Keratinocyte (primary cell): Measurements from ENCODE around the gene ARHGEF25. TPM values are rescaled to one million over a fixed set of nuclear protein-coding genes. Genes with fewer than 3 reads are reported as not detected.
"Not testable (repeated sequence)": the region's sequence is repeated elsewhere in the genome, so short reads cannot be mapped to it uniquely, and the experiment has no call there.

Experiments
- DNase-seq: peaks from one replicate; pipeline ENCODE4 v3.0.0-alpha.2; 2011; ENCODE audit warnings: low read depth, missing footprints, low spot score
- FAIRE-seq: peaks from 2 replicates; lab custom pipeline; 2011; peaks lifted over from hg19 to GRCh38; lab: Jason Lieb, UNC
- H2AFZ ChIP-seq: 2 replicates; pipeline ENCODE4 v1.6.0; 2012; ENCODE audit warnings: low read length, control low read depth, inconsistent platforms; ENCODE audit not compliant: control insufficient read depth
- H3K27ac ChIP-seq: 2 replicates; pipeline ENCODE4 v1.5.1; 2011; ENCODE audit warnings: low read length; ENCODE audit not compliant: control insufficient read depth, insufficient read depth
- H3K27me3 ChIP-seq: 3 replicates; pipeline ENCODE4 v1.6.0; 2011; ENCODE audit warnings: low read length; ENCODE audit not compliant: control insufficient read depth, insufficient read depth; ENCODE audit errors: extremely low read depth
- H3K36me3 ChIP-seq, 2 experiments: 2 replicates in 1 of 2; 3 replicates in 1 of 2; pipeline ENCODE4 v1.5.1; 2011; ENCODE audit warnings: low read length in 2 of 2, mild to moderate bottlenecking in 1 of 2; ENCODE audit not compliant: control insufficient read depth in 2 of 2, insufficient read depth in 2 of 2; ENCODE audit errors: extremely low read depth in 1 of 2
- H3K4me1 ChIP-seq: 3 replicates; pipeline ENCODE4 v1.5.1; 2011; ENCODE audit warnings: low read length; ENCODE audit not compliant: control insufficient read depth, insufficient read depth; ENCODE audit errors: extremely low read depth
- H3K4me2 ChIP-seq: 3 replicates; pipeline ENCODE4 v1.6.0; 2011; ENCODE audit warnings: low read depth, low read length; ENCODE audit not compliant: control insufficient read depth, insufficient read depth; ENCODE audit errors: extremely low read depth
- H3K4me3 ChIP-seq, 3 experiments: fragments of 200-600 bp in 1 of 3; sonication (generic) in 1 of 3; 2 replicates in 2 of 3; 3 replicates in 1 of 3; pipeline ENCODE4 v1.5.1; 2011 to 2016; ENCODE audit warnings: low read length in 3 of 3, mild to moderate bottlenecking in 3 of 3, control low read depth in 2 of 3, inconsistent platforms in 1 of 3, low read depth in 1 of 3, mixed read lengths in 1 of 3, mixed run types in 1 of 3, moderate library complexity in 1 of 3; ENCODE audit not compliant: control insufficient read depth in 2 of 3, insufficient read depth in 2 of 3; ENCODE audit errors: extremely low read depth in 1 of 3
- H3K79me2 ChIP-seq: 2 replicates; pipeline ENCODE4 v1.6.0; 2012; ENCODE audit warnings: low read length; ENCODE audit not compliant: control insufficient read depth, insufficient read depth
- H3K9ac ChIP-seq: 3 replicates; pipeline ENCODE4 v1.6.0; 2011; ENCODE audit warnings: low read length; ENCODE audit not compliant: control insufficient read depth, insufficient read depth; ENCODE audit errors: extremely low read depth
- H3K9me1 ChIP-seq: 3 replicates; pipeline ENCODE4 v1.6.0; 2011; ENCODE audit warnings: low read length; ENCODE audit not compliant: control insufficient read depth, insufficient read depth; ENCODE audit errors: extremely low read depth
- H3K9me3 ChIP-seq: 2 replicates; pipeline ENCODE4 v1.5.1; 2012; ENCODE audit warnings: low read depth, low read length; ENCODE audit not compliant: control insufficient read depth
- H4K20me1 ChIP-seq: 3 replicates; pipeline ENCODE4 v1.6.0; 2011; ENCODE audit warnings: low read length; ENCODE audit not compliant: control insufficient read depth, insufficient read depth; ENCODE audit errors: extremely low read depth
- CTCF ChIP-seq, 3 experiments: IDR thresholded peaks in 1 of 3; conservative IDR thresholded peaks in 1 of 3; optimal IDR thresholded peaks in 1 of 3; 2 replicates in 2 of 3; 3 replicates in 1 of 3; pipeline versions ENCODE3 to v1.5.1; 2011; ENCODE audit warnings: low read length in 3 of 3, mild to moderate bottlenecking in 3 of 3, moderate library complexity in 2 of 3, control low read depth in 1 of 3, inconsistent platforms in 1 of 3; ENCODE audit not compliant: insufficient read depth in 2 of 3; ENCODE audit errors: extremely low read depth in 1 of 3
- EZH2 ChIP-seq: IDR thresholded peaks from one replicate; pipeline ENCODE4 v1.6.1; 2012; ENCODE audit warnings: inconsistent platforms, mild to moderate bottlenecking, low read length, moderate library complexity
- dilution Hi-C: fragments of 300-500 bp; cut with MboI; formaldehyde crosslinking; loops from one replicate; pipeline ENCODE4 v1.7.0; 2020; ENCODE audit warnings: low sequenced_read_pairs; ENCODE audit not compliant: extremely low pct_ligation_motif_present
- polyA plus RNA-seq, 5 experiments: library from polyadenylated mRNA; depleted of rRNA in 3 of 5; stranded (reverse) in 3 of 5; stranded (forward) in 1 of 5; unstranded in 1 of 5; fragments of >200 nt; gene quantifications; 1 replicate in 1 of 5; 2 replicates in 3 of 5; 3 replicates in 1 of 5; pipeline versions ENCODE4 v1.2.1 to v1.2.3, GENCODE V29; 2011 to 2012; ENCODE audit warnings: missing spikeins in 2 of 5, low read depth in 1 of 5, low replicate concordance in 1 of 5

ARHGEF25 gene
- polyA plus RNA-seq, 1 donor (not counting 4 experiments of a cell fraction or from before 2014, with no cell fraction given), result 0.12 TPM

- Histone ChIP-seq H2AFZ (no peak overlapping the region), H3K79me2 (peaks cover under 1% of the 10 kb centered on the region), H3K9me1 (no peaks in the 10 kb centered on the region), H3K9me3 (no peaks in the 10 kb centered on the region), H3K27ac (no peak overlapping the region), H3K27me3 (peaks cover 8% of the 10 kb centered on the region), H3K9ac (no peak overlapping the region), H3K36me3 (no peaks in the 10 kb centered on the region), H3K4me3 (no peak overlapping the region), H4K20me1 (no peaks in the 10 kb centered on the region), H3K4me1 (peaks cover 5% of the 10 kb centered on the region), H3K4me2 (no peak overlapping the region)
- no peak for TF ChIP-seq CTCF (optimal IDR thresholded peaks at IDR 0.05 in 1 of 3, IDR thresholded peaks at IDR 0.05 in 1 of 3, conservative IDR thresholded peaks at IDR 0.05 in 1 of 3; ENCODE audit: extremely low read depth in 1 of 3, insufficient read depth in 2 of 3, low read length in 3 of 3)
- no peak for TF ChIP-seq EZH2
- no peak for DNase-seq
- dilution Hi-C loops, result loop anchor here (25.0 kb wide), 1 partner anchor 151 kb away; the partner anchor contains the start of genes AGAP2 and TSPAN31
- FAIRE-seq, result no peak
Measured at GRCh38 chr12:57586128-57586527, 25.1 kb upstream of the ARHGEF25 start.

- Histone ChIP-seq H3K79me2 (peaks cover 9% of the 10 kb centered on the region), H3K9me1 (no peaks in the 10 kb centered on the region), H3K4me2 (no peak overlapping the region), H3K4me1 (peaks cover 7% of the 10 kb centered on the region), H3K9ac (no peak overlapping the region), H3K27ac (no peak overlapping the region), H3K9me3 (no peaks in the 10 kb centered on the region), H3K27me3 (peaks cover 8% of the 10 kb centered on the region), H2AFZ (no peak overlapping the region), H3K36me3 (no peaks in the 10 kb centered on the region), H4K20me1 (no peaks in the 10 kb centered on the region), H3K4me3 (no peak overlapping the region)
- DNase-seq (no peak), FAIRE-seq (no peak)
- dilution Hi-C loops, result loop anchor here (25.0 kb wide), 1 partner anchor 150 kb away; the partner anchor contains the start of genes AGAP2 and TSPAN31
- no peak for TF ChIP-seq EZH2
- TF ChIP-seq CTCF (optimal IDR thresholded peaks at IDR 0.05 in 1 of 3, IDR thresholded peaks at IDR 0.05 in 1 of 3, conservative IDR thresholded peaks at IDR 0.05 in 1 of 3; ENCODE audit: extremely low read depth in 1 of 3, insufficient read depth in 2 of 3, low read length in 3 of 3), result no peak
Measured at GRCh38 chr12:57586832-57587429, 24.3 kb upstream of the ARHGEF25 start.

- not testable (repeated sequence) for FAIRE-seq, H3K27ac ChIP-seq, DNase-seq, H3K36me3 ChIP-seq, H4K20me1 ChIP-seq, H3K9ac ChIP-seq, H3K27me3 ChIP-seq, H3K9me1 ChIP-seq, H3K9me3 ChIP-seq, H3K4me3 ChIP-seq, H3K4me2 ChIP-seq, H2AFZ ChIP-seq
- peaks cover 22% of the 10 kb centered on the region for H3K4me1 ChIP-seq
- dilution Hi-C loops, result loop anchor here (25.0 kb wide), 1 partner anchor 148 kb away; the partner anchor contains the start of genes AGAP2 and TSPAN31
- peaks cover 22% of the 10 kb centered on the region for H3K79me2 ChIP-seq
Measured at GRCh38 chr12:57588951-57589610, 22.2 kb upstream of the ARHGEF25 start.
